Activated CD8-positive, alpha-beta memory T cell treated with anti-CD3 and anti-CD28 coated beads, Interleukin-2, amount 10 ng/mL, durations not matched to agents 7 days and 5 days (primary cell): ENCODE results near the gene KCNF1. TPM values are rescaled to one million over a fixed set of nuclear protein-coding genes. Genes with fewer than 3 reads are reported as not detected.

Source experiments
- ATAC-seq: fragments of 150-1000 bp; cut with Tn5 transposase; one replicate; pipeline ENCODE4 v1.10.0; 2021; ENCODE audit warnings: moderate library complexity
- CTCF ChIA-PET: fragments of 350-600 bp; sonication (Branson Sonifier 250); formaldehyde crosslinking; loops from one replicate; lab custom pipeline; 2021; ENCODE audit warnings: antibody characterized with exemption; lab: Charles Lee
- DNase-seq: peaks from one replicate; pipeline ENCODE4 v3.0.0-alpha.2; 2020
- H3K27ac Mint-ChIP-seq: one replicate; pipeline ENCODE4 v1.8.0; 2021; ENCODE audit warnings: mild to moderate bottlenecking, mixed read lengths
- H3K27me3 Mint-ChIP-seq: one replicate; pipeline ENCODE4 v1.8.0; 2021; ENCODE audit warnings: mixed read lengths
- H3K36me3 Mint-ChIP-seq: one replicate; pipeline ENCODE4 v1.8.0; 2021; ENCODE audit warnings: mild to moderate bottlenecking, mixed read lengths
- H3K4me1 Mint-ChIP-seq: one replicate; pipeline ENCODE4 v1.8.0; 2021; ENCODE audit warnings: mixed read lengths
- H3K4me3 Mint-ChIP-seq: one replicate; pipeline ENCODE4 v1.8.0; 2021; ENCODE audit warnings: mild to moderate bottlenecking, moderate library complexity, mixed read lengths
- H3K9me3 Mint-ChIP-seq: one replicate; pipeline ENCODE4 v1.8.0; 2022; ENCODE audit warnings: low read depth, mixed read lengths
- total RNA-seq, 2 experiments: library from RNA; stranded (reverse); gene quantifications; one replicate each; pipeline ENCODE4 v1.2.3, GENCODE V29; 2021

Gene KCNF1
- total RNA-seq, 2 experiments from 2014 or later, result not detected

DNA sequence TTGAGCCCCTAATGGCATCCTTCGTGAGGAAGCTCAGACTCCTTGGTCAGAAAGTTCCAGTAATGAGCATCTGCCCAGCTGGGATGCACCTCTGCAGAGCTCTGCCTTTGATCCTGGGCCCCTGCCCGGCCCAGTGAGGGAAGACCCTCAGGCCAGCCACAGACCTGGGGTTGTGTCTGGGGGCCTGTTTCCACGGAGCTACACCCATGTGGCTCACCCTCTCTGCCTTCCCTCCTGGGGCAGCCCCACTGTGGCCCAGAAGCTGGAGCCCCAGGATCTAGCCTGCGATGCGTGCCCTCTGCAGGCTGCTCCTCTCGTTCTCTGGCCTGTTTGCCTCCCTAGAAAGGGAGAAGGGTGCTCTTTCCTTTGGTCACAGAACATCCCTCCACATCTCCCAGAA is 9.8 kb downstream of the KCNF1 start:
- Mint-ChIP-seq H3K27ac (no peak overlapping the region), H3K9me3 (no peaks in the 10 kb centered on the region), H3K36me3 (no peaks in the 10 kb centered on the region), H3K4me3 (no peak overlapping the region), H3K27me3 (peaks cover 21% of the 10 kb centered on the region), H3K4me1 (no peaks in the 10 kb centered on the region)
- CTCF ChIA-PET, result no interaction called here
- DNase-seq (no peak), ATAC-seq (no peak)

DNA sequence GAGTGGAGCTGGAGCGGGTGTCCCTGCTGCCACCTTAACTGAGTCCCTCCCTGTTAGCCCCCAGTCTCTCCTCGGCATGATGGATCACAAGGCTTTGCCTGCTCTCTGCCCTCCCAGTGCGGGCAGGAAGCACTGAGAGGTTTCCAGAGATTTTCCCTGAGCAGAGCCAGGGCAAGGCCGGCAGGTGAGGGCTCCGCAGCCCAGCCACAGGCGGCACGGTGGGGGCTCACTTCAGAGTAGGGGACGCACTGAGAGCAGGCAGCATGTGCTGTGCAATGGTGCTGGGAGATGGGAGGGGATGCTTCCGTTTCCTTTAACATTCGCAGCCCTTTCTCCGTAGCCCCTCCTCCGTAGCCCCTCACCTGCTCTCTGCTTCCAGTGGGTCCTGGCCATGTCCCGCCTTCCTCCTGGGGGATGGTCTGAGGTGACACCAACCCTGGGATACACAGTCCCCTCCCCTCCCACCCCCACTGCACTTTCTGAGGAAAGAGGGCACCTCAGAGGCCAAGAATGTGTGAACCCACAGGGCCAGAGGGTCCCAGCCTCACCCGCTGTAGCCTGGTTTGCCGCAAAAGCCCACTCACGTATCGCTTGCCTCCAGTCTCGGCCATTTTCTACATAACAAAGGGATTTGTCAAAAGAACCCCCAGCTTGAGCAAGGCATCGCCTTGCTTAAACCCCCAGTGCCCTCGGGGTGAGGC is 10.7 kb downstream of the KCNF1 start:
- ATAC-seq, result no peak
- CTCF ChIA-PET, result no interaction called here
- H3K36me3 Mint-ChIP-seq, result no peaks in the 10 kb centered on the region
- no peak overlapping the region for H3K4me3 Mint-ChIP-seq
- H3K27me3 Mint-ChIP-seq, result peaks cover 17% of the 10 kb centered on the region
- no peaks in the 10 kb centered on the region for H3K4me1 Mint-ChIP-seq
- no peaks in the 10 kb centered on the region for H3K9me3 Mint-ChIP-seq
- H3K27ac Mint-ChIP-seq, result no peak overlapping the region
- no peak for DNase-seq

DNA sequence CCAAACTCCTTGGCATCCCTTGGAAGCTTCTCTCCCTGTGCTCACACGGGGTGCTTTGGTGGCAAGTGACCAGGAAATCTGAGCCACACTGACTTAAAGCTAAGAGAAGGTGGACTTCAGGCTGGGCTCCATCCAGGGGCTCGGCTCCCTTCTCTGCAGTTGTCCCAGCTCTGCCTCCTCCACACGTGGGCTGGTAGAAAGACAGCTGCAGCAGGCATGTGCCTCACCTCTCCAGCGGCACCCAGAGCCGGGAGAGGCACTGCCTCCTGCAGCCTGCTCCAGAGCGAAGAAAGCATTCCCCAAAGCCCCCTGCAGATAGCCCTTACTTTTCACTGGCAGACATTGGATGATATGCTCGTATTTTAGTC is 11.3 kb downstream of the KCNF1 start:
- peaks cover 17% of the 10 kb centered on the region for H3K27me3 Mint-ChIP-seq
- H3K4me1 Mint-ChIP-seq, result no peaks in the 10 kb centered on the region
- CTCF ChIA-PET, result no interaction called here
- no peak overlapping the region for H3K27ac Mint-ChIP-seq
- no peak for ATAC-seq
- no peaks in the 10 kb centered on the region for H3K36me3 Mint-ChIP-seq
- H3K9me3 Mint-ChIP-seq, result no peaks in the 10 kb centered on the region
- DNase-seq, result no peak
- no peak overlapping the region for H3K4me3 Mint-ChIP-seq

GRCh38 chr2:10923965-10924364 is 12.2 kb downstream of the KCNF1 start:
- no peaks in the 10 kb centered on the region for H3K4me1 Mint-ChIP-seq
- H3K9me3 Mint-ChIP-seq, result no peaks in the 10 kb centered on the region
- no peaks in the 10 kb centered on the region for H3K36me3 Mint-ChIP-seq
- no peak overlapping the region for H3K4me3 Mint-ChIP-seq
- ATAC-seq, result no peak
- peaks cover 26% of the 10 kb centered on the region for H3K27me3 Mint-ChIP-seq
- CTCF ChIA-PET, result no interaction called here
- no peak for DNase-seq
- H3K27ac Mint-ChIP-seq, result no peak overlapping the region

GRCh38 chr2:10924441-10924840 is 12.7 kb downstream of the KCNF1 start:
- Mint-ChIP-seq H3K36me3 (no peaks in the 10 kb centered on the region), H3K4me3 (no peak overlapping the region), H3K4me1 (no peaks in the 10 kb centered on the region), H3K27me3 (peaks cover 30% of the 10 kb centered on the region), H3K9me3 (no peaks in the 10 kb centered on the region), H3K27ac (no peak overlapping the region)
- DNase-seq (no peak), ATAC-seq (no peak)
- CTCF ChIA-PET, result interaction anchor here (1.2 kb wide), 1 partner anchor 10 kb away, joined by 3 read pairs; no protein-coding TSS in a partner anchor

DNA sequence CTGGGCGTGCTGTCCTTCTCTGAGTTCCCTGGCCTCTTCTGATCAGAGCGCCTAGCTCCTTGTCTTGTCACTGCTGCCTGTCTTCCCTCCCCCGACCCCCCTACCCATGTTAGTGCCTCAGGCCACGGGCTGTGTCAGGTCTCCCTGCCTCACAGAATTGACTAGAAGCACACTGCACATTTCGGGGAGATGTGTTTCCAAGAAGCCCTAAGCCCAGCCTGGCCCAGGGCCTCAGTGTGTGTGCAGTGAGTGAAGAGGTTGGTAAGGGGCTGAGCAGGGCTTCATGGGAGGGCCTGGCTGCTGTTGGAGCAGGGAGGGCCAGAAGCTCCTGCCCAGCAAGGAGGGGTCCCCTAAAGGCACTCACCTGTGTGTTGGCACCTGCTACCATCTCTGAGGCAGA is 13.1 kb downstream of the KCNF1 start:
- CTCF ChIA-PET, result interaction anchor here (1.2 kb wide), 1 partner anchor 9 kb away, joined by 3 read pairs; no protein-coding TSS in a partner anchor
- H3K4me3 Mint-ChIP-seq, result no peak overlapping the region
- DNase-seq, result no peak
- no peak for ATAC-seq
- H3K27me3 Mint-ChIP-seq, result peaks cover 34% of the 10 kb centered on the region
- H3K9me3 Mint-ChIP-seq, result no peaks in the 10 kb centered on the region
- H3K4me1 Mint-ChIP-seq, result no peaks in the 10 kb centered on the region
- H3K27ac Mint-ChIP-seq, result no peak overlapping the region
- no peaks in the 10 kb centered on the region for H3K36me3 Mint-ChIP-seq

- no peaks in the 10 kb centered on the region for H3K36me3 Mint-ChIP-seq
- peaks cover 39% of the 10 kb centered on the region for H3K27me3 Mint-ChIP-seq
- CTCF ChIA-PET, result no interaction called here
- ATAC-seq, result no peak
- H3K4me3 Mint-ChIP-seq, result no peak overlapping the region
- no peak for DNase-seq
- H3K9me3 Mint-ChIP-seq, result no peaks in the 10 kb centered on the region
- no peak overlapping the region for H3K27ac Mint-ChIP-seq
- no peaks in the 10 kb centered on the region for H3K4me1 Mint-ChIP-seq
Observed at GRCh38 chr2:10926191-10926820, 14.6 kb downstream of the KCNF1 start.

DNA sequence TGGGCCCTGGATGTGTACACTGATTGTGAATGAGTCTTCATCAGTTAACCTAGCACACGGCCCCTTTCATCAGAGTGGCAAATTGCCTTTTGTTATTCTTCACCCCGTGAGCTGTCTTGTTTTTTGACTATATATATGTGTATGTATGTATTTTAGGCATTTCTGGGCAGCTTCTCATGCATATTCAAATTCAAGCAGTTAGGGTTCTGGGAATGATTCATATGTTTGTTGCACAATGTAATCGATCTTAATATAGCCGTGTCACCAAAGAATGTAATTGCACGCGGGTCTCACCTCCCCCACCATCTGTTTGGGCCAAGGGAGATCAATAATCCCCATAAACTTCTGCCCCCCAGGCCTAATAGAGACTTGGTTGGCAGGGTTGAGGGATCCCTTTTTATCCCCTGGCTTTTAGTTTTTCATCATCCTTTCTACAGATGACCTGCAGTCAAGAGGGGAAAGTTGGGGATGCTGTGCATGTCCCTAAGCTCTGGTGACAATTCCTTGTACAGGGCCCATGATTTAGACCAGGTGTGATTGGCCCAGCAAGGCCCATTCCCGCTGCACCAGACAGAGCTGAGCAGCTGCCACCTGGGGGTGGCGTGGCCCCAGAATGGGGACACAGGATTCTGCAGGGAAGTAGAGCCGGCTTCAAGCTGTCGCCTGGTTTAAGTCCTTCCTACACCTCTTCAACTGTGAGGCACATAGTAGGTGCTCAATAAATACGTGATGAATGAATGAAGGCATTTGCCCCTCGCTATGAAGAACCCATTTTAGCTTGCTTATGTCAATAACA is 19.2 kb downstream of the KCNF1 start:
- Mint-ChIP-seq H3K36me3 (no peaks in the 10 kb centered on the region), H3K27me3 (peaks cover 36% of the 10 kb centered on the region), H3K27ac (no peak overlapping the region), H3K4me3 (no peak overlapping the region), H3K9me3 (no peaks in the 10 kb centered on the region), H3K4me1 (no peaks in the 10 kb centered on the region)
- no peak for DNase-seq
- CTCF ChIA-PET, result interaction anchor here (1.8 kb wide), 1 partner anchor 95 kb away, joined by 4 read pairs; no protein-coding TSS in a partner anchor
- no peak for ATAC-seq

DNA sequence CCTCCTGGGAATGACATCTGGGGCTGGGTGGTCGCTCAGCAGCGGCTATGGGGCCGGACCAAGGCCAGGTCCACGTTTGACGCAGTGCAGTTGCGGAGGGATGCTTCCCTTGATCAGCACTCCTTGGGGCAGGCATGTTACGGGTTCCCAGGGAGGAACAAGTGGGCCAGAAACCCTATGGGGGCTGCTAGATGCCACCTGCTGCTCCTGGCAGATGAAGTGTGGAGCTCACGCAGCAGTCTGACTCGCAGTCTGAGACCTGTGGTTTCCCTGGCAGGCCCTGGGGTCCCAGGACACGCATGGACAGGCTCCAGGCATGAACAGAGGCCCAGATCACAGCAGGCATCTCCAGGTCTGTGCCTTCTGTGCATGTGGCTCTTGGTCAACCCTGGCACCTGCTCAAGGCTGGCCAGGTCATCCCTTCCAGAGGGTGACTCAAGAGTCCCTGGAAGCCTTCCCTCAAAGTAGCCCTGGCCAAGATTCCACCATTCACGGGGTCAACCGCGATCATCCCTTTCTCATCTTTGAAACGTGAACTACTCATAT is 20.0 kb downstream of the KCNF1 start:
- H3K27ac Mint-ChIP-seq, result no peak overlapping the region
- no peak overlapping the region for H3K4me3 Mint-ChIP-seq
- CTCF ChIA-PET, result no interaction called here
- H3K36me3 Mint-ChIP-seq, result no peaks in the 10 kb centered on the region
- peaks cover 28% of the 10 kb centered on the region for H3K27me3 Mint-ChIP-seq
- no peak for ATAC-seq
- no peak for DNase-seq
- H3K4me1 Mint-ChIP-seq, result no peaks in the 10 kb centered on the region
- no peaks in the 10 kb centered on the region for H3K9me3 Mint-ChIP-seq

GRCh38 chr2:10932345-10933151 is 20.8 kb downstream of the KCNF1 start:
- Mint-ChIP-seq H3K9me3 (no peaks in the 10 kb centered on the region), H3K27me3 (peaks cover 28% of the 10 kb centered on the region), H3K27ac (no peak overlapping the region), H3K4me3 (no peak overlapping the region), H3K36me3 (no peaks in the 10 kb centered on the region), H3K4me1 (no peaks in the 10 kb centered on the region)
- ATAC-seq (no peak), DNase-seq (no peak)
- CTCF ChIA-PET, result interaction anchor here (0.5 kb wide), 1 partner anchor 208 kb away, joined by 3 read pairs; no protein-coding TSS in a partner anchor

DNA sequence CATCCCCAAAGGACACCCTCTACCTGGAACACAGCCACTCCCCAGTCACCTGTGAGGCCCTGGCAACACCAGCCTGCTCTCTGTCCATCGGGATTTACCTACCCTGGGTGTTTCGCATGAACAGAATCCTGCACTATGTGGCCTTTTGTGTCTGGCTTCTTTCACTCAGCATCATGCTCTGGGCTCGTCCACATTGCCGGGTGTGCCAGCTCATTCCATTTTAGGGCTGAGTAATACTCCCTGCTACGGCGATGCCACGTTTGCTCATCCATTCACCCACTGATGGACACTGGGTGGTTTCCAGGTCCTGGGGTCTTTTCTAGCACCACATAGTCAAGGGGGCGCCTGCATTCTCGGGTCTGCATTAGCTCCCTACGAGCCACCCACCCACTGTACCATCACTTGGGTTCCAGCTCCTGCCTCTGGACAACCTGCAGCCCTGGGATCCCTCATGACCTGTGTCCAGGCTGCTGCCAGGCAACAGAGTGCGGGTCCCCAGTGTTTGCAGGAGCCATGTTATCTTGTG is 22.0 kb downstream of the KCNF1 start:
- Mint-ChIP-seq H3K27me3 (peaks cover 21% of the 10 kb centered on the region), H3K4me1 (no peaks in the 10 kb centered on the region), H3K36me3 (no peaks in the 10 kb centered on the region), H3K27ac (no peak overlapping the region), H3K4me3 (no peak overlapping the region), H3K9me3 (no peaks in the 10 kb centered on the region)
- DNase-seq (no peak), ATAC-seq (no peak)
- CTCF ChIA-PET, result interaction anchor here (1.0 kb wide), 1 partner anchor 9 kb away, joined by 3 read pairs; no protein-coding TSS in a partner anchor

DNA sequence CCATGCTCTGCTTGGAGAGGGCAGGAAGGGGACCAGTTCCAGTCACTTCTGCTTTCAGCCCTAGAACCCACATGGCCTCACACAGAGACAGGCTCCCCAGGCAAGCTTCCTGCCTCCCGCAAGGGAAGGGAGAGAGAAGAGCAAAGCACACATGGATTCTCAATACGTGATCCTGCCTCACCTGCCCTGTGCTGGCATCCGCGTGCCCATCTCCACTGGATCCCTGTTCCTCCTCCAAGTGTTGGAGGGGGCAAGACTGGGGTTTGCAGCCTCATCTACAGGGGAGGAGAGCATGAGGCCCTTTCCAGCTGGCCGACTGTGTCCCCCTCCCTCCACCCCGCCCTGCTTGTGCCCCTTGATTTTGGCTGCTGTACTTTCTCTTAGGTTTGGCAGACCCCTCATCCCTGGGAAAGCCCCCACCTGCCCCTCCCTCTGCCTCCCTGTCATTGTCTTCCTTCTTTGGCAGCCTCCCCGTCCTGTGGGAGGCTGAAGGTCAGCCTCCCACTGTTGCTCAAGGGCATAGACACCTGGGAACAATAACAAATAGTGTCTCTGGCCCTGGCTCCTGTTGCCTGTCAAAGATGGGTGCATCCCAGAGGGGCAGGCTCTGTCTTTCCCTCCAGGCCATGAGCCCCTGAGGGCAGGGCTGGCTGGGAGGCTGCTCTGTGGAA is 22.7 kb downstream of the KCNF1 start:
- H3K36me3 Mint-ChIP-seq, result peaks cover 3% of the 10 kb centered on the region
- H3K4me1 Mint-ChIP-seq, result no peaks in the 10 kb centered on the region
- no peak overlapping the region for H3K27ac Mint-ChIP-seq
- no peak overlapping the region for H3K4me3 Mint-ChIP-seq
- H3K27me3 Mint-ChIP-seq, result peaks cover 18% of the 10 kb centered on the region
- CTCF ChIA-PET, result interaction anchor here (1.0 kb wide), 1 partner anchor 9 kb away, joined by 3 read pairs; no protein-coding TSS in a partner anchor
- no peak for DNase-seq
- peaks cover 7% of the 10 kb centered on the region for H3K9me3 Mint-ChIP-seq
- no peak for ATAC-seq
